HUES64 (cell line): Measurements from ENCODE around the gene CLEC18C.
"Not testable (repeated sequence)": the region's sequence is repeated elsewhere in the genome, so short reads cannot be mapped to it uniquely, and the experiment has no call there.

Experiments used
- H3K27ac ChIP-seq: 2 replicates; pipeline ENCODE4 v1.7.0; 2013; ENCODE audit warnings: low read depth, low read length, inconsistent platforms
- H3K27me3 ChIP-seq: 2 replicates; pipeline ENCODE4 v1.6.1; 2013; ENCODE audit warnings: mild to moderate bottlenecking, low read length; ENCODE audit not compliant: insufficient read depth
- H3K36me3 ChIP-seq: 2 replicates; pipeline ENCODE4 v1.6.1; 2013; ENCODE audit warnings: mild to moderate bottlenecking, low read length; ENCODE audit not compliant: insufficient read depth
- H3K4me1 ChIP-seq: 2 replicates; pipeline ENCODE4 v1.6.1; 2013; ENCODE audit warnings: mild to moderate bottlenecking, low read length, moderate library complexity; ENCODE audit not compliant: insufficient read depth
- H3K4me3 ChIP-seq: 2 replicates; pipeline ENCODE4 v1.5.1; 2013; ENCODE audit warnings: mild to moderate bottlenecking, low read length, moderate library complexity
- H3K9ac ChIP-seq: 2 replicates; pipeline ENCODE4 v1.6.1; 2013; ENCODE audit warnings: mild to moderate bottlenecking, low read depth, low read length
- H3K9me3 ChIP-seq: 2 replicates; pipeline ENCODE4 v1.6.1; 2013; ENCODE audit warnings: low read depth, low read length; ENCODE audit not compliant: insufficient read depth
- whole genome bisulfite sequencing: fragments of 150-250, 120-280 bp; methylation state at CpG from one replicate; pipeline ENCODE4 v1.1.7; 2013; ENCODE audit warnings: missing lambda C conversion rate; 5-methylcytosine and 5-hydroxymethylcytosine counted together

Gene CLEC18C

GRCh38 chr16:70160821-70161220 lies 12.8 kb upstream of the CLEC18C start:
- Histone ChIP-seq H3K9me3 (no peaks in the 10 kb centered on the region), H3K27me3 (no peaks in the 10 kb centered on the region), H3K4me3 (no peak overlapping the region), H3K9ac (no peak overlapping the region), H3K27ac (no peak overlapping the region), H3K36me3 (peaks cover 68% of the 10 kb centered on the region), H3K4me1 (no peaks in the 10 kb centered on the region)
- whole genome bisulfite sequencing: 94% methylated on average over 6 of the region's 6 CpGs

DNA sequence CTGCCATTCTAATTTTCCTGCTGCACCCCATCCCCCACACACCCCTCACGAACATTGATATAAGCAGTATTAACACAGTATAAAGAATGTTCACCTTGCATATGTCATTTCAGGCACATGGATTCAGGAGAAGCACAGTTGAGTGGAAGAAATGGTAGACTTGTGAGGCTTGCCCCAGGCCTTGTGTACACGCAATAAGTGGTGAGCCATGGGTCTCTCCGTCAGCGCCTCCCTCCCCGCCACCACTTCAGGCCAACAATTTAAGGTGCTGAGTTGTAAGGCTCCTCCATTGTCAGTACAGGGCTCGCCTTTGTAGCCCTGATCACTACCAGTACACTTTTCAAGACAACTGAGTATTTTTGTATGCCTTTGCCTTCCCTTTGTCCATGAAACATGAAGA lies 12.2 kb upstream of the CLEC18C start:
- no peaks in the 10 kb centered on the region for H3K9me3 ChIP-seq
- no peak overlapping the region for H3K9ac ChIP-seq
- H3K27me3 ChIP-seq: no peaks in the 10 kb centered on the region
- peaks cover 63% of the 10 kb centered on the region for H3K36me3 ChIP-seq
- H3K4me1 ChIP-seq: no peaks in the 10 kb centered on the region
- H3K4me3 ChIP-seq: no peak overlapping the region
- WGBS: 93% methylated on average over 6 of the region's 6 CpGs
- no peak overlapping the region for H3K27ac ChIP-seq

GRCh38 chr16:70162041-70162451 lies 11.5 kb upstream of the CLEC18C start:
- Histone ChIP-seq H3K9me3 (no peaks in the 10 kb centered on the region), H3K9ac (peak overlapping the region; percentile 7; the same call in 1 of the 2 replicates), H3K4me3 (no peak overlapping the region), H3K36me3 (peaks cover 56% of the 10 kb centered on the region), H3K27me3 (no peaks in the 10 kb centered on the region), H3K27ac (no peak overlapping the region), H3K4me1 (no peaks in the 10 kb centered on the region)
- WGBS: 85% methylated on average over 7 of the region's 7 CpGs

- no peak overlapping the region for H3K4me3 ChIP-seq
- 89% methylated on average over 10 of the region's 10 CpGs for WGBS
- H3K4me1 ChIP-seq: no peaks in the 10 kb centered on the region
- no peak overlapping the region for H3K27ac ChIP-seq
- H3K9ac ChIP-seq: no peak overlapping the region
- H3K27me3 ChIP-seq: no peaks in the 10 kb centered on the region
- peaks cover 40% of the 10 kb centered on the region for H3K36me3 ChIP-seq
- H3K9me3 ChIP-seq: no peaks in the 10 kb centered on the region
Observed at GRCh38 chr16:70163596-70163995, 10.0 kb upstream of the CLEC18C start.

DNA sequence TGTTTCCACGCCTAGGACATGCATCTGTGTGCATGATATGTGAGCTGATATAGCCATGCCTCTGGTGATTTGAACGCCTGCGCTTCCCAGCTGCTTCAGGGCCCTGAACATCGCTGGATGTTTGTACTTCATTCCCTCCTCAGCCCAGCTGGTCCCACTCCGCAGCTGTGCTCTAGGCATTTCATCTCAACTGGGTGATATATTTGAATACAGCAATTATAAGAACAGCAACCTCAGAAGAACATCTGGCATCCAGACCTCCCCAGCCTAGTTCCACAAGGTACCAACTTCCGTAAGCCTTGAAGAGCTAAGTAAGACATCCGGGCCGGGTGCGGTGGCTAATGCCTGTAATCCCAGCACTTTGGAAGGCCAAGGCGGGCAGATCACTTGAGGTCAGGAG lies 6.9 kb upstream of the CLEC18C start:
- H3K27me3 ChIP-seq, H3K9me3 ChIP-seq, H3K36me3 ChIP-seq, H3K27ac ChIP-seq, H3K9ac ChIP-seq, H3K4me3 ChIP-seq, H3K4me1 ChIP-seq: not testable (repeated sequence)
- WGBS: 95% methylated on average over 4 of the region's 10 CpGs

- H3K27me3 ChIP-seq, H3K9me3 ChIP-seq, H3K36me3 ChIP-seq, H3K4me3 ChIP-seq, H3K9ac ChIP-seq, H3K4me1 ChIP-seq, H3K27ac ChIP-seq: not testable (repeated sequence)
- WGBS: 93% methylated on average over 2 of the region's 15 CpGs
Observed at GRCh38 chr16:70173916-70174315, 329 bp downstream of the CLEC18C start.

- H3K27ac ChIP-seq, H3K4me1 ChIP-seq, H3K4me3 ChIP-seq, H3K27me3 ChIP-seq, H3K36me3 ChIP-seq, H3K9me3 ChIP-seq, H3K9ac ChIP-seq: not testable (repeated sequence)
- WGBS: 67% methylated on average over 1 of the region's 21 CpGs
Observed at GRCh38 chr16:70174387-70174932, 873 bp downstream of the CLEC18C start.

DNA sequence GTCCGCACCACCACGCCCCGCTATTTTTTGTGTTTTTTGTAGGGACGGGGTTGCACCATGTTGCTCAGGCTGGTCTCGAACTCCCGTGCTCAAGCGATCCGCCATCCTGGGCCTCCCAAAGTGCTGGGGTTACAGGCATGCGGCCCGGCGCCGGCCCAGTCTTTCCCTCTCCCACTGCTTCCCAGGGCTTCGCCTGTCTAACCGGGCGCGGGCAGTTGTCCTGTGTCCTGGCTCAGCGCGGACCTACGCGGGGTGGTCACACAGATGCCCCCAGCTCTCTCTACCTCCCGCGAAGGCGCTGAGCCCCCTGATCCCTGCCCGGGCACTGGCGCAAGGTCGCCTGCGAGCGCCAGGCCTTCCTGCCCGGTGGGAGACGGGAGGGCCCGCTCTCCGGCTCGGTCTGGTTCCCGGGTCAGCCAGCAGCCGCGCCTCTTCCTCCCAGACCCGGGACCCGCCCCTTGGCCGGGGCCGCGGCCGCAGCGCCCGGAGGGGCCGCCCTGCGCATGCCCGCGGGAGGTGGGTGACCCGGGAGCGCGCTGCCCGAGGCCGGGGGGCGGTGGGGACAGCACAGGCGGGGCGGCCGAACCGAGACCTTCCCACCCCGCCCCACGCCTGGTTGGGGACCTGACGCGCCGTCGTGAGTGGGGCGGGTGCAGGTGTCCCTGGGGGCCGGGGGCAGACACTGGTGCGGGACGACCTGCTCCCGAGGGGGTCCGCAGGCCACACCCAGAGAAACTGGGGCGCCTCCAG lies 14.4 kb downstream of the CLEC18C start:
- H3K27me3 ChIP-seq, H3K36me3 ChIP-seq, H3K27ac ChIP-seq, H3K9ac ChIP-seq, H3K4me1 ChIP-seq, H3K9me3 ChIP-seq: not testable (repeated sequence)
- 16% methylated on average over 21 of the region's 71 CpGs for WGBS
- peak overlapping the region; percentile 46 for H3K4me3 ChIP-seq

DNA sequence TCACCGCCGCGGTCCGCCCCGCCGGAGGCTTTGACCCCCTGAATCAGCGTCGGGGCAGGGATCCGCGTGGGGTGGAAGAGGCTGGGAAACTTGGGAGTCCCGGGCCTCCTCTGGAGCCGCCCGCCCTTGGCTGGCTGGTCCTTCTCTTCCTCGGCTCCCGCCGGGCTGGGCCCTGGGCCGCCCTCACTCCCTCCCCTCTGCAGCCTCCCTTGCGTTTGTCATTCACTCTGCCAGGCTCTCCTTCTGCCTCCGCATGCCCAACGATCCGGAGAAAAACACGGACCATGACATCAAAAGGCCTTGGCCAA lies 15.0 kb downstream of the CLEC18C start:
- H3K27ac ChIP-seq, H3K27me3 ChIP-seq, H3K4me1 ChIP-seq, H3K36me3 ChIP-seq, H3K9me3 ChIP-seq, H3K9ac ChIP-seq: not testable (repeated sequence)
- under 1% methylated on average over 11 of the region's 22 CpGs for WGBS
- H3K4me3 ChIP-seq: peak overlapping the region; percentile 46

GRCh38 chr16:70190574-70190973 lies 17.0 kb downstream of the CLEC18C start:
- H3K4me3 ChIP-seq, H3K27ac ChIP-seq, H3K36me3 ChIP-seq, H3K9me3 ChIP-seq, H3K27me3 ChIP-seq, H3K9ac ChIP-seq, H3K4me1 ChIP-seq: not testable (repeated sequence)
- WGBS: no CpG with 5 or more reads among the region's 5 CpGs

GRCh38 chr16:70196683-70197300 lies 23.2 kb downstream of the CLEC18C start:
- H3K27ac ChIP-seq, H3K9me3 ChIP-seq, H3K4me3 ChIP-seq, H3K27me3 ChIP-seq, H3K4me1 ChIP-seq, H3K9ac ChIP-seq, H3K36me3 ChIP-seq: not testable (repeated sequence)
- WGBS: 93% methylated on average over 6 of the region's 12 CpGs

GRCh38 chr16:70197611-70198010 lies 24.0 kb downstream of the CLEC18C start:
- H3K27ac ChIP-seq, H3K36me3 ChIP-seq, H3K4me3 ChIP-seq, H3K9ac ChIP-seq, H3K9me3 ChIP-seq, H3K27me3 ChIP-seq, H3K4me1 ChIP-seq: not testable (repeated sequence)
- 86% methylated on average over 7 of the region's 7 CpGs for WGBS
